ENCODE data around the gene HS6ST2.

GRCh38 chrX:132576939-132577338 lies 381.5 kb downstream of the HS6ST2 start:
- no peak for TF ChIP-seq EZH2 (IDR thresholded peaks at IDR 0.05; ENCODE audit: borderline replicate concordance, low read depth, low read length)
- no peak for TF ChIP-seq CTCF (IDR thresholded peaks at IDR 0.05 in 2 of 3, conservative IDR thresholded peaks at IDR 0.05 in 1 of 3; ENCODE audit: insufficient read depth in 2 of 3, low read depth in 1 of 3, low read length in 3 of 3)
- no peak for TF ChIP-seq TARDBP (IDR thresholded peaks at IDR 0.05)
- no peak for TF ChIP-seq ATF7 (IDR thresholded peaks at IDR 0.05)
- TF ChIP-seq POLR2A (conservative IDR thresholded peaks at IDR 0.05), result no peak

Measured in K562 (cell line).